ENCODE results near the gene SMIM24. TPM values are rescaled to one million over a fixed set of nuclear protein-coding genes. Genes with fewer than 3 reads are reported as not detected.
A peak's percentile ranks its signal among the peaks of the same experiment; 100 is the strongest.

SMIM24 gene
- total and polyA plus RNA-seq, 10 of the 15 experiments (the other 5 are each of a cell fraction or from before 2014, with no cell fraction given) = 0.14 to 0.44 (median 0.23) TPM; not detected in 4

- SMC1A ChIA-PET (ENCODE audit: uncharacterized antibody, unreplicated experiment) = no interaction called here
- no peak overlapping the region for H3K4me3 ChIP-seq
Measured at GRCh38 chr19:3450796-3451411, 29.4 kb downstream of the SMIM24 start.

More at GRCh38 chr19:3450796-3451411, 29.4 kb downstream of the SMIM24 start:
- POLR2A ChIA-PET = no interaction called here
- ATAC-seq (peak; percentile 74), DNase-seq (ENCODE audit: low read depth, low spot score) (no peak), FAIRE-seq (no peak)
- TF ChIP-seq SMAD1 (IDR thresholded peaks at IDR 0.05; ENCODE audit: low read depth, partially characterized antibody) (no peak), RUNX3 (IDR thresholded peaks at IDR 0.05; ENCODE audit: low read length) (peak; percentile 46), TCF3 (IDR thresholded peaks at IDR 0.05; ENCODE audit: borderline replicate concordance, insufficient read depth, low read depth, low read length) (no peak), ZBTB40 (IDR thresholded peaks at IDR 0.05; ENCODE audit: borderline replicate concordance) (peak; percentile 94), MEF2B (IDR thresholded peaks at IDR 0.05; ENCODE audit: partially characterized antibody, poor library complexity, severe bottlenecking) (peak; percentile 25), ATF7 (IDR thresholded peaks at IDR 0.05; ENCODE audit: low read depth) (no peak), PKNOX1 (IDR thresholded peaks at IDR 0.05) (0 out of 2 replicates have a peak, but pooled peaks have one; percentile 14), RELB (IDR thresholded peaks at IDR 0.05; ENCODE audit: low read depth) (no peak), BCL11A (IDR thresholded peaks at IDR 0.05; ENCODE audit: low read depth, low read length) (0 out of 2 replicates have a peak, but pooled peaks have one; percentile 12), MEF2A (IDR thresholded peaks at IDR 0.05; ENCODE audit: insufficient read depth, low read depth, low read length) (peak; percentile 77), CREM (IDR thresholded peaks at IDR 0.05; ENCODE audit: low read depth) (peak; percentile 76; the same call in 1 of the 2 replicates), ZBED1 (IDR thresholded peaks at IDR 0.05; ENCODE audit: borderline replicate concordance) (no peak), IKZF1 (conservative IDR thresholded peaks at IDR 0.05) (no peak), CREB1 (IDR thresholded peaks at IDR 0.05; ENCODE audit: low read depth) (peak; percentile 90)
- Histone ChIP-seq H4K20me1 (ENCODE audit: control insufficient read depth, insufficient read depth) (no peaks in the 10 kb centered on the region), H3K27me3 (replicated peaks in 1 of 2; ENCODE audit: control insufficient read depth in 2 of 2, insufficient read depth in 2 of 2, low read length in 1 of 2) (no peaks in the 10 kb centered on the region), H3K27ac (ENCODE audit: control insufficient read depth, insufficient read depth) (no peak overlapping the region), H3K4me2 (ENCODE audit: control insufficient read depth, insufficient read depth) (no peak overlapping the region), H3K9me3 (replicated peaks; ENCODE audit: control insufficient read depth, insufficient read depth, low read length) (no peaks in the 10 kb centered on the region), H3K4me1 (ENCODE audit: control insufficient read depth, insufficient read depth, low read length) (no peaks in the 10 kb centered on the region), H2AFZ (ENCODE audit: control insufficient read depth, low read depth, low read length) (no peak overlapping the region), H3K79me2 (ENCODE audit: control insufficient read depth, insufficient read depth, low read length) (no peaks in the 10 kb centered on the region), H3K36me3 (ENCODE audit: control insufficient read depth in 2 of 2, insufficient read depth in 2 of 2, low read length in 1 of 2) (peaks cover 15 to 30% of the 10 kb centered on the region in 2 experiments; a peak in 3 of 4 replicates), H3K9ac (ENCODE audit: control insufficient read depth, insufficient read depth, low read length) (no peak overlapping the region)
- RAD21 ChIA-PET (ENCODE audit: unreplicated experiment) = no interaction called here
- BruUV-seq (replicated peaks) = no TSS peak
- 27% methylated on average over 12 of the region's 12 CpGs for WGBS (ENCODE audit: insufficient coverage, insufficient replicate concordance, low lambda C conversion rate, missing lambda C conversion rate)
- in situ Hi-C loops (cut with MboI) (no loop called here), intact Hi-C loops (cut with micrococcal nuclease; ENCODE audit: unreplicated experiment) (no loop called here)
- CTCF ChIA-PET = no interaction called here
